HepG2 (cell line): ENCODE measurements around the gene UPK1B. TPM values are rescaled to one million over a fixed set of nuclear protein-coding genes. Genes with fewer than 3 reads are reported as not detected.

Source experiments
- GABPB1 ChIP-seq: IDR thresholded peaks from 2 replicates; pipeline ENCODE4 v1.6.1; 2016; ENCODE audit warnings: mild to moderate bottlenecking, missing genetic modification reagents, moderate library complexity, missing compliant biosample characterization
- JUN ChIP-seq: sonication (generic); formaldehyde crosslinking; IDR thresholded peaks from 2 replicates; pipeline ENCODE4 v1.4.0; 2020; ENCODE audit warnings: mild to moderate bottlenecking, missing genetic modification reagents
- MIER2 ChIP-seq: IDR thresholded peaks from 2 replicates; pipeline ENCODE4 v1.6.1; 2016; ENCODE audit warnings: missing biosample characterization, missing genetic modification reagents
- MTA3 ChIP-seq: sonication (generic); formaldehyde crosslinking; IDR thresholded peaks from 2 replicates; pipeline ENCODE4 v1.4.0; 2020; ENCODE audit warnings: missing genetic modification reagents
- MXI1 ChIP-seq: IDR thresholded peaks from 3 replicates; pipeline ENCODE4 v1.6.1; 2012; ENCODE audit warnings: low read depth, low read length, inconsistent platforms, borderline replicate concordance
- PAWR ChIP-seq: sonication (generic); formaldehyde crosslinking; IDR thresholded peaks from 2 replicates; pipeline ENCODE4 v1.4.0; 2020; ENCODE audit warnings: missing genetic modification reagents, mild to moderate bottlenecking, borderline replicate concordance
- SMAD1 ChIP-seq: sonication (generic); formaldehyde crosslinking; IDR thresholded peaks from 2 replicates; pipeline ENCODE4 v1.4.0; 2020; ENCODE audit warnings: missing genetic modification reagents, low read depth, mild to moderate bottlenecking, borderline replicate concordance
- WIZ ChIP-seq: sonication (generic); formaldehyde crosslinking; IDR thresholded peaks from 2 replicates; pipeline ENCODE4 v1.5.1; 2020; ENCODE audit warnings: mild to moderate bottlenecking, missing genetic modification reagents
- ZNF101 ChIP-seq: sonication (generic); formaldehyde crosslinking; IDR thresholded peaks from 2 replicates; pipeline ENCODE4 v1.4.0; 2020; ENCODE audit warnings: mild to moderate bottlenecking, low read depth, missing genetic modification reagents, borderline replicate concordance
- ZNF180 ChIP-seq: sonication (generic); formaldehyde crosslinking; IDR thresholded peaks from 2 replicates; pipeline ENCODE4 v1.4.0; 2020; ENCODE audit warnings: low read depth, missing genetic modification reagents, borderline replicate concordance
- ZNF329 ChIP-seq: sonication (generic); formaldehyde crosslinking; IDR thresholded peaks from 2 replicates; pipeline ENCODE4 v1.9.0; 2021; ENCODE audit warnings: low read depth, mild to moderate bottlenecking, missing genetic modification reagents
- ZNF549 ChIP-seq: sonication (generic); formaldehyde crosslinking; IDR thresholded peaks from 2 replicates; pipeline ENCODE4 v1.5.0; 2020; ENCODE audit warnings: missing genetic modification reagents
- ZNF746 ChIP-seq: sonication (generic); formaldehyde crosslinking; IDR thresholded peaks from 2 replicates; pipeline ENCODE4 v1.8.0; 2022; ENCODE audit warnings: mild to moderate bottlenecking, missing genetic modification reagents
- polyA plus RNA-seq, 8 experiments: library from polyadenylated mRNA; depleted of rRNA in 3 of 8; stranded (reverse) in 7 of 8; unstranded in 1 of 8; fragments of >200 nt; fragmentation: Illumina TruSeq in 4 of 8; extraction: Trizol in 4 of 8; gene quantifications; 2 replicates each; pipeline versions ENCODE4 v1.2.1 to v1.2.3, GENCODE V29; 2011 to 2016; ENCODE audit warnings: low read depth in 4 of 8, missing spikeins in 1 of 8, mixed read lengths in 1 of 8; ENCODE audit not compliant: insufficient read depth in 1 of 8
- total RNA-seq, 5 experiments: library from RNA; depleted of rRNA; stranded (reverse); fragments of >200 nt; fragmentation: Illumina TruSeq; extraction: Trizol; gene quantifications; 2 replicates each; pipeline ENCODE4 v1.2.3, GENCODE V29; 2016; ENCODE audit warnings: low read depth in 1 of 5
- TF ChIP-seq, protein P1 (sequence below): sonication (generic); formaldehyde crosslinking; IDR thresholded peaks from 2 replicates; pipeline ENCODE4 v1.4.0; 2020; ENCODE audit warnings: low read depth, missing genetic modification reagents
- TF ChIP-seq, protein P2 (sequence below): sonication (generic); formaldehyde crosslinking; IDR thresholded peaks from 2 replicates; pipeline ENCODE4 v1.8.0; 2022; ENCODE audit warnings: mild to moderate bottlenecking, missing genetic modification reagents; ENCODE audit not compliant: insufficient replicate concordance
- TF ChIP-seq, protein P3 (sequence below): sonication (generic); formaldehyde crosslinking; IDR thresholded peaks from 2 replicates; pipeline ENCODE4 v1.4.0; 2020; ENCODE audit warnings: missing genetic modification reagents, borderline replicate concordance
- TF ChIP-seq, protein P4 (sequence below): sonication (generic); formaldehyde crosslinking; IDR thresholded peaks from 2 replicates; pipeline ENCODE4 v1.4.0; 2020; ENCODE audit warnings: missing genetic modification reagents, borderline replicate concordance

The UPK1B gene
- total and polyA plus RNA-seq, 2 of the 13 experiments (the other 11 are each of a cell fraction or from before 2014, with no cell fraction given) = not detected

DNA sequence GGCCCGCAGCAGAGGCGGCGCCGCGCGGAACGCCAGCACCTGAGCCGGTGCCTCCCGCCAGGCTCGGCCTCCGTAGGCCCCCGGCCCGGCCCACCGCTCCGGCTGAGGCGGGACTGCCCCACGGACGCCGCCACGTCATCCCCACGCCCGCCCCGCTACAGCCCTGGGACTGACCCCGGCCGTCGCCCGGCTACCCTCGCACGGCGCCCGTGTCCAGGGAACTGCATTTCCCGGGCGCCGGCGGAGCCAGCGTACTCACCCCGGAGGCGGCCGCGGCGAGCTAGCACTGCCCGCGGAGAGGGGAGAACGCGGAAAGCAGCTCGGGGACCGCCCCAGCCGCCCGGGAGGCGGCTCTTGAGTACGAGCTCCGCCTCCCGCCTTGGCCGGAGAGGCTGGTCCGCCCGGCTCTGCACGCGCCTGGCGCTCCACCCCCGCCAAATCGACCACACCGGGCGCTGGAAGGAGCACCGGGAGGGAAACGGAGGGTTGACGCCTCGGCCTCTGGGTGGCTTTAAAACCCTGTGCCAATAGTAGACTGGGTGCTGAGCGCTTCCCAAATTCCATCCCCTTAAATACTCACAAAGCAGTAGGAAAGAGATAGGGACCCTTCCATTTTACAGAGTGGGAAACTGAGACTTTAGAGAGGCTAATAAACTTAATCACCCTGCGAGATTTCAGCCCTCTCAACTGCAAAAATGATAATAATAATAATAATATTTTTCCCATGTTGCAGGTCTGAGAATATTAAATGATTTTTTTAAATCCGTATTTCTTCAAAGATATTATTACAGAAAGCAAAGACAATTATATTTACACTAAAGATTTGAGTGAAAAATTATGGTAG lies 67.4 kb downstream of the UPK1B start, which contains the start of gene B4GALT4 (continued):
- TF ChIP-seq ZNF101 (CRISPR knock-in tag) (no peak), ZNF180 (CRISPR knock-in tag) (0 out of 2 replicates have a peak, but pooled peaks have one; percentile 46), JUN (CRISPR knock-in tag) (no peak), SMAD1 (CRISPR knock-in tag) (no peak), GABPB1 (CRISPR knock-in tag) (peak; percentile 67; the same call in 1 of the 2 replicates), ZNF746 (CRISPR knock-in tag) (peak; percentile 56; the same call in 1 of the 2 replicates), ZNF329 (CRISPR knock-in tag) (no peak; the same call in 1 of the 2 replicates), PAWR (CRISPR knock-in tag) (no peak), MTA3 (CRISPR knock-in tag) (no peak), MIER2 (CRISPR knock-in tag) (no peak; the same call in 1 of the 2 replicates), MXI1 (peak; percentile 43; the same call in 1 of the 3 replicates), WIZ (CRISPR knock-in tag) (no peak), ZNF549 (CRISPR knock-in tag) (no peak)
- TF ChIP-seq, protein P1, sequence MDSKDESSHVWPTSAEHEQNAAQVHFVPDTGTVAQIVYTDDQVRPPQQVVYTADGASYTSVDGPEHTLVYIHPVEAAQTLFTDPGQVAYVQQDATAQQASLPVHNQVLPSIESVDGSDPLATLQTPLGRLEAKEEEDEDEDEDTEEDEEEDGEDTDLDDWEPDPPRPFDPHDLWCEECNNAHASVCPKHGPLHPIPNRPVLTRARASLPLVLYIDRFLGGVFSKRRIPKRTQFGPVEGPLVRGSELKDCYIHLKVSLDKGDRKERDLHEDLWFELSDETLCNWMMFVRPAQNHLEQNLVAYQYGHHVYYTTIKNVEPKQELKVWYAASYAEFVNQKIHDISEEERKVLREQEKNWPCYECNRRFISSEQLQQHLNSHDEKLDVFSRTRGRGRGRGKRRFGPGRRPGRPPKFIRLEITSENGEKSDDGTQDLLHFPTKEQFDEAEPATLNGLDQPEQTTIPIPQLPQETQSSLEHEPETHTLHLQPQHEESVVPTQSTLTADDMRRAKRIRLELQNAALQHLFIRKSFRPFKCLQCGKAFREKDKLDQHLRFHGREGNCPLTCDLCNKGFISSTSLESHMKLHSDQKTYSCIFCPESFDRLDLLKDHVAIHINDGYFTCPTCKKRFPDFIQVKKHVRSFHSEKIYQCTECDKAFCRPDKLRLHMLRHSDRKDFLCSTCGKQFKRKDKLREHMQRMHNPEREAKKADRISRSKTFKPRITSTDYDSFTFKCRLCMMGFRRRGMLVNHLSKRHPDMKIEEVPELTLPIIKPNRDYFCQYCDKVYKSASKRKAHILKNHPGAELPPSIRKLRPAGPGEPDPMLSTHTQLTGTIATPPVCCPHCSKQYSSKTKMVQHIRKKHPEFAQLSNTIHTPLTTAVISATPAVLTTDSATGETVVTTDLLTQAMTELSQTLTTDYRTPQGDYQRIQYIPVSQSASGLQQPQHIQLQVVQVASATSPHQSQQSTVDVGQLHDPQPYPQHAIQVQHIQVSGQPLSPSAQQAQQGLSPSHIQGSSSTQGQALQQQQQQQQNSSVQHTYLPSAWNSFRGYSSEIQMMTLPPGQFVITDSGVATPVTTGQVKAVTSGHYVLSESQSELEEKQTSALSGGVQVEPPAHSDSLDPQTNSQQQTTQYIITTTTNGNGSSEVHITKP = no peak
- TF ChIP-seq, protein P2, sequence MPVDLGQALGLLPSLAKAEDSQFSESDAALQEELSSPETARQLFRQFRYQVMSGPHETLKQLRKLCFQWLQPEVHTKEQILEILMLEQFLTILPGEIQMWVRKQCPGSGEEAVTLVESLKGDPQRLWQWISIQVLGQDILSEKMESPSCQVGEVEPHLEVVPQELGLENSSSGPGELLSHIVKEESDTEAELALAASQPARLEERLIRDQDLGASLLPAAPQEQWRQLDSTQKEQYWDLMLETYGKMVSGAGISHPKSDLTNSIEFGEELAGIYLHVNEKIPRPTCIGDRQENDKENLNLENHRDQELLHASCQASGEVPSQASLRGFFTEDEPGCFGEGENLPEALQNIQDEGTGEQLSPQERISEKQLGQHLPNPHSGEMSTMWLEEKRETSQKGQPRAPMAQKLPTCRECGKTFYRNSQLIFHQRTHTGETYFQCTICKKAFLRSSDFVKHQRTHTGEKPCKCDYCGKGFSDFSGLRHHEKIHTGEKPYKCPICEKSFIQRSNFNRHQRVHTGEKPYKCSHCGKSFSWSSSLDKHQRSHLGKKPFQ (CRISPR knock-in tag) = peak; percentile 60
- TF ChIP-seq, protein P3, sequence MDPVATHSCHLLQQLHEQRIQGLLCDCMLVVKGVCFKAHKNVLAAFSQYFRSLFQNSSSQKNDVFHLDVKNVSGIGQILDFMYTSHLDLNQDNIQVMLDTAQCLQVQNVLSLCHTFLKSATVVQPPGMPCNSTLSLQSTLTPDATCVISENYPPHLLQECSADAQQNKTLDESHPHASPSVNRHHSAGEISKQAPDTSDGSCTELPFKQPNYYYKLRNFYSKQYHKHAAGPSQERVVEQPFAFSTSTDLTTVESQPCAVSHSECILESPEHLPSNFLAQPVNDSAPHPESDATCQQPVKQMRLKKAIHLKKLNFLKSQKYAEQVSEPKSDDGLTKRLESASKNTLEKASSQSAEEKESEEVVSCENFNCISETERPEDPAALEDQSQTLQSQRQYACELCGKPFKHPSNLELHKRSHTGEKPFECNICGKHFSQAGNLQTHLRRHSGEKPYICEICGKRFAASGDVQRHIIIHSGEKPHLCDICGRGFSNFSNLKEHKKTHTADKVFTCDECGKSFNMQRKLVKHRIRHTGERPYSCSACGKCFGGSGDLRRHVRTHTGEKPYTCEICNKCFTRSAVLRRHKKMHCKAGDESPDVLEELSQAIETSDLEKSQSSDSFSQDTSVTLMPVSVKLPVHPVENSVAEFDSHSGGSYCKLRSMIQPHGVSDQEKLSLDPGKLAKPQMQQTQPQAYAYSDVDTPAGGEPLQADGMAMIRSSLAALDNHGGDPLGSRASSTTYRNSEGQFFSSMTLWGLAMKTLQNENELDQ = no peak
- TF ChIP-seq, protein P4, sequence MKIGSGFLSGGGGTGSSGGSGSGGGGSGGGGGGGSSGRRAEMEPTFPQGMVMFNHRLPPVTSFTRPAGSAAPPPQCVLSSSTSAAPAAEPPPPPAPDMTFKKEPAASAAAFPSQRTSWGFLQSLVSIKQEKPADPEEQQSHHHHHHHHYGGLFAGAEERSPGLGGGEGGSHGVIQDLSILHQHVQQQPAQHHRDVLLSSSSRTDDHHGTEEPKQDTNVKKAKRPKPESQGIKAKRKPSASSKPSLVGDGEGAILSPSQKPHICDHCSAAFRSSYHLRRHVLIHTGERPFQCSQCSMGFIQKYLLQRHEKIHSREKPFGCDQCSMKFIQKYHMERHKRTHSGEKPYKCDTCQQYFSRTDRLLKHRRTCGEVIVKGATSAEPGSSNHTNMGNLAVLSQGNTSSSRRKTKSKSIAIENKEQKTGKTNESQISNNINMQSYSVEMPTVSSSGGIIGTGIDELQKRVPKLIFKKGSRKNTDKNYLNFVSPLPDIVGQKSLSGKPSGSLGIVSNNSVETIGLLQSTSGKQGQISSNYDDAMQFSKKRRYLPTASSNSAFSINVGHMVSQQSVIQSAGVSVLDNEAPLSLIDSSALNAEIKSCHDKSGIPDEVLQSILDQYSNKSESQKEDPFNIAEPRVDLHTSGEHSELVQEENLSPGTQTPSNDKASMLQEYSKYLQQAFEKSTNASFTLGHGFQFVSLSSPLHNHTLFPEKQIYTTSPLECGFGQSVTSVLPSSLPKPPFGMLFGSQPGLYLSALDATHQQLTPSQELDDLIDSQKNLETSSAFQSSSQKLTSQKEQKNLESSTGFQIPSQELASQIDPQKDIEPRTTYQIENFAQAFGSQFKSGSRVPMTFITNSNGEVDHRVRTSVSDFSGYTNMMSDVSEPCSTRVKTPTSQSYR = no peak
